Renal cortical epithelial cell (primary cell): ENCODE measurements around the gene GFRAL. TPM values are rescaled to one million over a fixed set of nuclear protein-coding genes. Genes with fewer than 3 reads are reported as not detected.

ENCODE experiments used
- DNase-seq: peaks from one replicate; pipeline ENCODE4 v3.0.0-alpha.2; 2011; ENCODE audit warnings: low read depth
- total RNA-seq: library from RNA; depleted of rRNA; stranded (reverse); fragments of >200 nt; gene quantifications from 2 replicates; pipeline ENCODE4 v1.2.3, GENCODE V29; 2014

GFRAL gene
- total RNA-seq, 1 donor from 2014 or later, result not detected

DNA sequence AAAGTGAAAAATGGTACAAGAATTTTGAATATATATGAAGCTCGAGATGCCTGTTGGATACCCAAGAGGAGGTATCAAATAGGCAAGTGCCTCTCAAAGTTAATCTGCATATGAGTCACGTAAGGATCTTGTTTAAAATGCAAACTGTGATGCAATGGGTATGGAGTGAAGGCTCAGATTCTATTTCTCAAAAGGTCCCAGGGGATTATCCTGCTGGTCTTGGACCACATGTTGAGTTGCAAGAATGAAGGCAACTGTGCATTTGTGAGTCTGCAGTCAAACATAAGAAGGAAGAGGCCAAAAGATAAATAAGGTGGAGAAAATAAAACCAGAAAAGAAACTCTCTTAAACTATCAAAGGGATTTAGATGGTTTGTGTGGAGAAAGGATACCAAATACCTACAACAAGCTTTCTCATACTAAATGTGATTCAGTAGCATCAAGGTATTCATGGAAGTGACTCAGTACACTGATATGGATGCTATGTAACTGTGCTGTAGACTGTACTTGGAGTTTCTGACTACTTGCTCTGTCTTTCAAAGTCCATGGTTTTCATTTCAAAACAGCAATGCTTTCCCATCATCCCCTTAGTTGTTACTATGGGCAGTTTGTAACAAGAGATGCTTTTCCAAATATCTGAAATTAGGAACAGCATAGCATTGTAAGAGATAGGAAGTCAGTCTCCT, 106.3 kb downstream of the GFRAL start:
- peak; percentile 19 for DNase-seq

DNA sequence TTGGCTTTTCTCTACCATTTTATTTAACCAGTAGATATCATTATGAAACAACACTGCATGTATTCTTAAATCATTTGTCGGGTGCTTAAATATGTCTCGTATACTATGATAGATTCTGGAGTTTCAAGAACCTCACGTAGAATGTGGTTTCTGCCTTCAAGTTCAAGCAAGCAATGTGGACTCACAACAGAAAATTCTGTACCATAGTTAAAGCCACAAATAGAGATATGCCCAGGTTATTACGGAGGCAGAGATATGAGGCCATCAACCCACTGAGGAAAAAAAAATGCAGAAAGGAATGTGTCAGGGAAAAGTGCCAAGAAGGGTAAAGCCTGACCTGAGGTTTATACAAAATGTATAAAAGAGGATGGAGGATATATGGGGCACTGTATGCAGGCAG, 109.9 kb downstream of the GFRAL start:
- no peak for DNase-seq

- no peak for DNase-seq
Observed at GRCh38 chr6:55438203-55438602, 110.9 kb downstream of the GFRAL start.

- DNase-seq, result no peak
Observed at GRCh38 chr6:55443238-55444134, 116.2 kb downstream of the GFRAL start.

DNA sequence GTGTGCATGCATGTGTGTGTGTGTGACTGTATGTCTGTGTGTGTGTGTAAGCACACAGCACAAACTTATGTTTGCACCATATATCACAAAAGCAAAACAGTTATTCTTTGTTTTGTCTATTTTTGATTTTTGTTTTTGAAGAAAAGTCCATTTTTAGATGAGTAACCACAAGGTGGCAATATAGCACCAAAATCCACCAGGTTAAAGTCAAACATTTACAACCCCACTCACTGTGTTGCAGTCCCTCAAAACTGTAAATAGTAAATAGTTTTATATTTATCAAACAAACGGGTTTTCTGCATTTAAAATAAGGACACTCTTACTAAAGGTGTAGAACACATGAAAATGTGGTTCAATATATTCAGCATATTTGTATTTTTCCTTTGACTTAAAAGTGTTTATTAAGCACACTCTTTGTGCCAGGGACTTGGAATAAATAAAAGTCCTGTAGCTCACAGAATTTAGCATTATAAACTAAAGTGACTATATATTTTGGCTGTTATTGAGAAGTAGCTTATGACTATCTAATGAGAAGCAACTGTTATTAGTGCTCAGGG, 118.5 kb downstream of the GFRAL start:
- DNase-seq, result peak; percentile 54

DNA sequence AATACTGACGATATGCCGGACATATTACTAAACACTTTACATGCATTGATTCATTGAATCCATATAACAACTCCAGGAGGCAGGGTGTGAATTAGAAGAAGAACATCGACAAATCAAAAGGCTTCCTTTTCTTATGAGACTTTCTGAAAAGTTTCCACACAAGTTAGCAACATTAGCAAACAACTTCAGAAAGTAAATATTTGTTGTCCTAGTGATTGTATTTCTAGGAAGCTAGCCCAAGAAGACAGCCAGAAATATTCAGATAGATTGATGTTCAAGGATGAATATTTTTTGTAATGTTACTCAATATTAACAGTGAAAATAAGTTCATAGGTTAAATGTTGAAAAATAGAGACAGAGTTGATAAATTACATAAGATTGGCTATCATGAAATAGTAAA, 120.6 kb downstream of the GFRAL start:
- no peak for DNase-seq

- no peak for DNase-seq
Observed at GRCh38 chr6:55448451-55448850, 121.2 kb downstream of the GFRAL start.

DNA sequence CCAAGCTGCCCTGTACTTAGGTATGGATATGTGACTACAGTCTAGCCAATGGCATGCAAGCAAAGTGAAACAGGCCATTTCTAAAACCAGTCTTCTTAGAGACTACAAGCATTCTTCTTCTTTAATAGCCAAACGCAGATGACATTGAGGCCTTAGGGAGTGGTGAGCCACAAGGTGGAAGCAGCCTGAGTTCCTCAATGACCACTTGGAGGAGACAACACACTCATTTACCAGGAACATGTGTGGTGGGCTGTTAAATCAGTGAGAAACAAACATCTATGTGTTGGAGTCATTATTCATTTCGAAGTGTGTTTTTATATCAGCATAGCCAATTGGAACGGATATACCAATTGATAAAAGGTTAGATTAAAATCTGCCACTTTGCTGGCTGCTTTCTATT, 122.0 kb downstream of the GFRAL start:
- no peak for DNase-seq

GRCh38 chr6:55450005-55450404, 122.7 kb downstream of the GFRAL start:
- DNase-seq, result no peak

Other genes with a start within 250 kb of the GFRAL start
- gene HCRTR2, start 153.0 kb upstream of the GFRAL start, total RNA-seq, result not detected in 2 replicates